K562 (cell line): ENCODE measurements around the gene PCDHGB7. TPM values are rescaled to one million over a fixed set of nuclear protein-coding genes. Genes with fewer than 3 reads are reported as not detected.

Source experiments
- ATAC-seq: fragments of 200-7000 bp; cut with Tn5 transposase; 3 replicates; pipeline ENCODE4 v1.9.1; 2020; ENCODE audit warnings: moderate library complexity
- BruUV-seq: library from RNA; stranded (reverse); fragments of 400-500 nt; replicated peaks from 2 replicates; lab custom pipeline; 2021; lab: Mats Ljungman, UMichigan
- CTCF ChIA-PET: fragments of 300-600 bp; formaldehyde crosslinking; extraction: SDS; loops from one replicate; lab custom pipeline; 2021; ENCODE audit warnings: low intra/inter-chr PET ratio; lab: Yijun Ruan, JAX
- POLR2A ChIA-PET: fragments of 300-600, 350-650 bp; sonication (Branson Sonifier 250); formaldehyde crosslinking; extraction: SDS; loops from one replicate; lab custom pipeline; 2021; ENCODE audit warnings: antibody characterized with exemption, inconsistent platforms; lab: Yijun Ruan, JAX
- DNase-seq, 4 experiments: peaks; one replicate each; pipeline versions ENCODE4 v3.0.0 to v3.0.0-alpha.2; 2011 to 2018; ENCODE audit warnings: low spot score in 3 of 4, mixed read lengths in 3 of 4; ENCODE audit errors: extremely low read depth in 1 of 4
- FAIRE-seq: peaks from 2 replicates; lab custom pipeline; 2011; peaks lifted over from hg19 to GRCh38; lab: Jason Lieb, UNC
- H2AFZ ChIP-seq: 2 replicates; pipeline ENCODE4 v1.6.0; 2011; ENCODE audit warnings: low read depth, low read length, control low read depth, inconsistent platforms
- H3K27ac ChIP-seq: fragments of 200-600 bp; 3 replicates; pipeline ENCODE4 v1.8.0; 2011; ENCODE audit warnings: low read depth, mild to moderate bottlenecking, control low read depth, inconsistent platforms, low read length, moderate library complexity, mixed read lengths; ENCODE audit errors: extremely low read depth
- H3K27me3 ChIP-seq, 2 experiments: fragments of 300-600 bp in 1 of 2; 2 replicates in 1 of 2; 3 replicates in 1 of 2; pipeline versions ENCODE4 v1.6.0 to v1.8.0; 2011; ENCODE audit warnings: inconsistent platforms in 2 of 2, low read length in 2 of 2, mild to moderate bottlenecking in 1 of 2, mixed read lengths in 1 of 2, moderate library complexity in 1 of 2; ENCODE audit not compliant: control insufficient read depth in 2 of 2, insufficient read depth in 2 of 2
- H3K36me3 ChIP-seq: fragments of 300-600 bp; 3 replicates; pipeline ENCODE4 v1.8.0; 2011; ENCODE audit warnings: mild to moderate bottlenecking, low read length, inconsistent platforms; ENCODE audit not compliant: control insufficient read depth, insufficient read depth
- H3K4me1 ChIP-seq, 2 experiments: fragments of 200-600 bp in 1 of 2; replicated peaks in 1 of 2; 2 replicates in 1 of 2; 3 replicates in 1 of 2; pipeline versions ENCODE4 v1.5.1 to v1.8.0; 2011; ENCODE audit warnings: inconsistent platforms in 2 of 2, low read length in 2 of 2, mild to moderate bottlenecking in 1 of 2, mixed read lengths in 1 of 2, moderate library complexity in 1 of 2; ENCODE audit not compliant: control insufficient read depth in 2 of 2, insufficient read depth in 2 of 2
- H3K4me2 ChIP-seq: 2 replicates; pipeline ENCODE4 v1.6.1; 2011; ENCODE audit warnings: low read length, control low read depth, inconsistent platforms, mixed read lengths; ENCODE audit not compliant: insufficient read depth
- H3K4me3 ChIP-seq: fragments of 200-600 bp; sonication (generic), shearing (Covaris generic); 2 replicates; pipeline ENCODE4 v1.5.1; 2016; ENCODE audit warnings: control low read depth, inconsistent platforms
- H3K79me2 ChIP-seq: fragments of 200-600 bp; 3 replicates; pipeline ENCODE4 v1.8.0; 2011; ENCODE audit warnings: low read length, inconsistent platforms; ENCODE audit not compliant: control insufficient read depth, insufficient read depth
- H3K9ac ChIP-seq, 2 experiments: 2 replicates each; pipeline versions ENCODE4 v1.6.0 to v1.6.1; 2011; ENCODE audit warnings: low read depth in 2 of 2, low read length in 2 of 2, control low read depth in 1 of 2, inconsistent platforms in 1 of 2, mild to moderate bottlenecking in 1 of 2, mixed read lengths in 1 of 2; ENCODE audit not compliant: insufficient read depth in 1 of 2
- H3K9me1 ChIP-seq: one replicate; pipeline ENCODE4 v1.6.0; 2011; ENCODE audit warnings: inconsistent platforms, mild to moderate bottlenecking, low read length, moderate library complexity; ENCODE audit not compliant: control insufficient read depth, insufficient read depth
- H3K9me3 ChIP-seq: replicated peaks from 2 replicates; pipeline ENCODE4 v1.5.1; 2011; ENCODE audit warnings: low read depth, low read length, inconsistent platforms; ENCODE audit not compliant: control insufficient read depth, insufficient read depth
- H4K20me1 ChIP-seq: replicated peaks from 2 replicates; pipeline ENCODE4 v1.6.1; 2011; ENCODE audit warnings: low read length, inconsistent platforms, mixed read lengths; ENCODE audit not compliant: control insufficient read depth, insufficient read depth
- ASH1L ChIP-seq: fragments of 450-650 bp; IDR thresholded peaks from 2 replicates; pipeline ENCODE4 v1.6.1; 2018; ENCODE audit warnings: borderline replicate concordance, mild to moderate bottlenecking, low read depth; ENCODE audit not compliant: partially characterized antibody
- CEBPB ChIP-seq: fragments of 450-650 bp; IDR thresholded peaks from 2 replicates; pipeline ENCODE4 v1.6.1; 2016; ENCODE audit warnings: missing genetic modification characterization, missing compliant biosample characterization
- CEBPG ChIP-seq, 3 experiments: fragments of 200-800 bp in 1 of 3; sonication (Bioruptor generic) in 1 of 3; sonication (generic) in 1 of 3; formaldehyde crosslinking in 1 of 3; IDR thresholded peaks in 2 of 3; conservative IDR thresholded peaks in 1 of 3; 2 replicates each; pipeline versions ENCODE4 v1.6.1 to v1.8.0; 2016 to 2022; ENCODE audit warnings: missing compliant biosample characterization in 2 of 3, missing genetic modification characterization in 2 of 3, mild to moderate bottlenecking in 1 of 3, missing genetic modification reagents in 1 of 3
- SMARCC2 ChIP-seq: fragments of 450-650 bp; IDR thresholded peaks from 2 replicates; pipeline ENCODE4 v1.6.1; 2017; ENCODE audit warnings: antibody characterized with exemption, moderate library complexity, mild to moderate bottlenecking, low read depth
- ZNF644 ChIP-seq: fragments of 200-800 bp; sonication (Bioruptor generic); IDR thresholded peaks from 2 replicates; pipeline ENCODE4 v1.6.1; 2016; ENCODE audit warnings: low read depth, missing genetic modification characterization, missing compliant biosample characterization
- WGBS: fragments of 100-300 bp; shearing (Covaris generic); methylation state at CpG from one replicate; pipeline ENCODE4 v1.1.6; 2016; ENCODE audit warnings: low coverage, mixed read lengths; ENCODE audit not compliant: insufficient coverage; ENCODE audit errors: missing lambda C conversion rate; 5-methylcytosine and 5-hydroxymethylcytosine counted together
- in situ Hi-C: fragments of 300-500 bp; cut with MboI; formaldehyde crosslinking; loops from 4 replicates; pipeline ENCODE4 v1.15.0; 2018; ENCODE audit warnings: inconsistent platforms, mixed read lengths
- intact Hi-C: fragments of 100-400 bp; cut with micrococcal nuclease; formaldehyde crosslinking; loops from 2 replicates; pipeline ENCODE4 v1.14.2; 2022
- polyA plus RNA-seq, 8 experiments: library from polyadenylated mRNA; depleted of rRNA in 4 of 8; stranded (reverse) in 5 of 8; unstranded in 3 of 8; fragments of >200 nt; fragmentation: Nextera tagmentation in 2 of 8; fragmentation: Illumina TruSeq in 1 of 8; extraction: Ambion mirVana in 2 of 8; extraction: Trizol in 1 of 8; gene quantifications; 2 replicates each; pipeline versions ENCODE4 v1.2.1 to v1.2.3, GENCODE V29; 2011 to 2014; ENCODE audit warnings: inconsistent platforms in 1 of 8, missing spikeins in 1 of 8
- total RNA-seq, 7 experiments: library from RNA; depleted of rRNA in 6 of 7; stranded (reverse); fragments of >200 nt in 6 of 7; fragmentation: Illumina TruSeq in 2 of 7; extraction: Trizol in 2 of 7; gene quantifications; 2 replicates each; pipeline versions ENCODE4 v1.2.1 to v1.2.3, GENCODE V29; 2011 to 2021; ENCODE audit warnings: low replicate concordance in 1 of 7
- TF ChIP-seq, protein P1 (sequence below): fragments of 250-450 bp; sonication (Bioruptor Pico); IDR thresholded peaks from 2 replicates; pipeline ENCODE4 v1.8.0; 2022; ENCODE audit warnings: inconsistent platforms, mild to moderate bottlenecking, moderate library complexity, borderline replicate concordance

The PCDHGB7 gene
- total and polyA plus RNA-seq, 9 of the 15 experiments (the other 6 are each of a cell fraction or from before 2014, with no cell fraction given): 0.09 TPM; not detected in 8

GRCh38 chr5:141388661-141389060 is 28.8 kb upstream of the PCDHGB7 start:
- Histone ChIP-seq H3K27me3 (peaks cover 3 to 33% of the 10 kb centered on the region in 2 experiments; a peak in 3 of 5 replicates), H4K20me1 (no peaks in the 10 kb centered on the region), H2AFZ (no peak overlapping the region), H3K4me3 (no peak overlapping the region), H3K36me3 (no peaks in the 10 kb centered on the region), H3K4me2 (no peak overlapping the region), H3K4me1 (peaks cover 0 to 10% of the 10 kb centered on the region in 2 experiments; a peak in 1 of 5 replicates), H3K9ac (no peak overlapping the region), H3K79me2 (no peaks in the 10 kb centered on the region), H3K27ac (no peak overlapping the region), H3K9me1 (no peaks in the 10 kb centered on the region), H3K9me3 (no peaks in the 10 kb centered on the region)
- ChIA-PET CTCF (no interaction called here), POLR2A (no interaction called here)
- no peak for FAIRE-seq
- BruUV-seq: no TSS peak
- TF ChIP-seq CEBPG (CRISPR knock-in tag; IDR thresholded peaks at IDR 0.05) (no peak), CEBPG (tag; conservative IDR thresholded peaks at IDR 0.05 in 1 of 2, IDR thresholded peaks at IDR 0.05 in 1 of 2) (peak; percentile 35 to 94; a peak in 3 of 4 replicates), SMARCC2 (no peak), CEBPB (tag) (peak; percentile 87), ASH1L (no peak), ZNF644 (tag) (no peak)
- TF ChIP-seq, protein P1, sequence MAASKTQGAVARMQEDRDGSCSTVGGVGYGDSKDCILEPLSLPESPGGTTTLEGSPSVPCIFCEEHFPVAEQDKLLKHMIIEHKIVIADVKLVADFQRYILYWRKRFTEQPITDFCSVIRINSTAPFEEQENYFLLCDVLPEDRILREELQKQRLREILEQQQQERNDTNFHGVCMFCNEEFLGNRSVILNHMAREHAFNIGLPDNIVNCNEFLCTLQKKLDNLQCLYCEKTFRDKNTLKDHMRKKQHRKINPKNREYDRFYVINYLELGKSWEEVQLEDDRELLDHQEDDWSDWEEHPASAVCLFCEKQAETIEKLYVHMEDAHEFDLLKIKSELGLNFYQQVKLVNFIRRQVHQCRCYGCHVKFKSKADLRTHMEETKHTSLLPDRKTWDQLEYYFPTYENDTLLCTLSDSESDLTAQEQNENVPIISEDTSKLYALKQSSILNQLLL (CRISPR knock-in tag): no peak
- ATAC-seq: no peak
- no peak for DNase-seq
- in situ Hi-C loops (no loop called here), intact Hi-C loops (no loop called here)
- 2% methylated on average over 10 of the region's 10 CpGs for WGBS
